PC-9 (cell line): ENCODE results near the gene PSME1. TPM values are rescaled to one million over a fixed set of nuclear protein-coding genes. Genes with fewer than 3 reads are reported as not detected.
A peak's percentile ranks its signal among the peaks of the same experiment; 100 is the strongest.

Experiments
- Bru-seq: library from RNA; stranded (reverse); fragments of 400-500 nt; gene quantifications from one replicate; lab custom pipeline; 2021; lab: Mats Ljungman, UMichigan
- BruChase-seq, 2 experiments: library from RNA; stranded (reverse); fragments of 400-500 nt; gene quantifications; one replicate each; lab custom pipeline; 2021; lab: Mats Ljungman, UMichigan
- BruUV-seq: library from RNA; stranded (reverse); fragments of 400-500 nt; replicated peaks from 2 replicates; lab custom pipeline; 2021; lab: Mats Ljungman, UMichigan
- CTCF ChIA-PET: fragments of 300-600 bp; sonication (Branson Sonifier 250); formaldehyde crosslinking; loops from one replicate; lab custom pipeline; 2022; ENCODE audit warnings: antibody characterized with exemption; lab: Charles Lee
- POLR2A ChIA-PET: fragments of 300-600 bp; sonication (Branson Sonifier 250); formaldehyde crosslinking; loops from one replicate; lab custom pipeline; 2022; ENCODE audit warnings: antibody characterized with exemption; ENCODE audit not compliant: unreplicated experiment; lab: Charles Lee
- DNase-seq, 2 experiments: peaks; one replicate each; pipeline versions ENCODE4 v3.0.0 to v3.0.0-alpha.2; 2015 to 2022; ENCODE audit warnings: mixed read lengths in 1 of 2
- H2AFZ ChIP-seq: fragments of 200-600 bp; sonication (generic); 2 replicates; pipeline ENCODE4 v1.8.1; 2017; ENCODE audit warnings: antibody characterized with exemption
- H3F3A ChIP-seq: fragments of 200-600 bp; sonication (generic); 2 replicates; pipeline ENCODE4 v1.8.1; 2017; ENCODE audit warnings: antibody characterized with exemption, mild to moderate bottlenecking, low read depth; ENCODE audit not compliant: insufficient read depth
- H3K27ac ChIP-seq: fragments of 200-600 bp; sonication (generic); 2 replicates; pipeline ENCODE4 v1.6.1; 2016; ENCODE audit warnings: mixed run types
- H3K27me3 ChIP-seq: fragments of 200-600 bp; sonication (generic); 2 replicates; pipeline ENCODE4 v1.6.1; 2016; ENCODE audit warnings: low read depth, mixed run types; ENCODE audit not compliant: insufficient read depth
- H3K36me3 ChIP-seq: fragments of 200-600 bp; sonication (generic); 2 replicates; pipeline ENCODE4 v1.6.1; 2016; ENCODE audit warnings: low read depth, mixed run types
- H3K4me1 ChIP-seq: fragments of 200-600 bp; sonication (generic); replicated peaks from 2 replicates; pipeline ENCODE4 v1.6.1; 2016; ENCODE audit warnings: mixed run types; ENCODE audit not compliant: insufficient read depth
- H3K4me2 ChIP-seq: fragments of 200-600 bp; sonication (generic); 2 replicates; pipeline ENCODE4 v1.6.1; 2017; ENCODE audit warnings: mixed run types
- H3K4me3 ChIP-seq: fragments of 200-600 bp; sonication (generic); 2 replicates; pipeline ENCODE4 v1.6.1; 2016; ENCODE audit warnings: mixed run types
- H3K79me2 ChIP-seq: fragments of 200-600 bp; sonication (generic); 2 replicates; pipeline ENCODE4 v1.6.1; 2017; ENCODE audit warnings: low read depth, mixed run types
- H3K9me2 ChIP-seq: fragments of 200-600 bp; sonication (generic); 2 replicates; pipeline ENCODE4 v1.8.1; 2017; ENCODE audit warnings: mild to moderate bottlenecking; ENCODE audit not compliant: insufficient read depth
- H3K9me3 ChIP-seq: fragments of 200-600 bp; sonication (generic); 2 replicates; pipeline ENCODE4 v1.8.1; 2016; ENCODE audit warnings: low read depth; ENCODE audit not compliant: insufficient read depth
- H4K20me1 ChIP-seq: fragments of 200-600 bp; sonication (generic); 2 replicates; pipeline ENCODE4 v1.8.1; 2017; ENCODE audit not compliant: insufficient read depth
- EZH2 ChIP-seq: fragments of 200-600 bp; sonication (generic); IDR thresholded peaks from 2 replicates; pipeline ENCODE4 v1.8.0; 2017; ENCODE audit warnings: antibody characterized with exemption, low read depth
- intact Hi-C: fragments of 100-400 bp; cut with micrococcal nuclease; formaldehyde crosslinking; loops from one replicate; pipeline ENCODE4 v1.10.0; 2022; ENCODE audit not compliant: unreplicated experiment
- long read RNA-seq: library from polyadenylated mRNA; stranded (forward); transcript quantifications from one replicate; pipeline ENCODE4 v2.0.0, GENCODE V29; 2022
- total RNA-seq: library from RNA; stranded (reverse); gene quantifications from 2 replicates; pipeline ENCODE4 v1.2.3, GENCODE V29; 2021
- TF ChIP-seq, protein P1 (sequence below): fragments of 200-600 bp; sonication (generic); conservative IDR thresholded peaks from 2 replicates; pipeline ENCODE4 v1.6.1; 2017; ENCODE audit warnings: mixed run types, antibody characterized with exemption, mild to moderate bottlenecking, moderate library complexity

Gene PSME1
- total RNA-seq: 172 and 174 TPM in 2 replicates
- Bru-seq, nascent RNA: percentile 70 among the genes with signal in this experiment
- percentile 82 among the genes with signal in this experiment for BruChase-seq, experiment 1, labeled RNA remaining after a 2-hour chase
- BruChase-seq, experiment 2, labeled RNA remaining after a 6-hour chase: percentile 90 among the genes with signal in this experiment
- long read RNA-seq, transcript PSME1-210 (11 exons, 945 nt): minor isoform, 6 of 2,642 reads
- long read RNA-seq, transcript PSME1-202 (10 exons, 1,136 nt): minor isoform, 5 of 2,642 reads
- long read RNA-seq, transcript PSME1-201 (11 exons, 1,006 nt): major isoform, 204 of 2,642 reads
- long read RNA-seq, partial matches to known transcripts: 2,400 of 2,642 reads
- long read RNA-seq, other reads (novel, unspliced or antisense): 26 of 2,642 reads

DNA sequence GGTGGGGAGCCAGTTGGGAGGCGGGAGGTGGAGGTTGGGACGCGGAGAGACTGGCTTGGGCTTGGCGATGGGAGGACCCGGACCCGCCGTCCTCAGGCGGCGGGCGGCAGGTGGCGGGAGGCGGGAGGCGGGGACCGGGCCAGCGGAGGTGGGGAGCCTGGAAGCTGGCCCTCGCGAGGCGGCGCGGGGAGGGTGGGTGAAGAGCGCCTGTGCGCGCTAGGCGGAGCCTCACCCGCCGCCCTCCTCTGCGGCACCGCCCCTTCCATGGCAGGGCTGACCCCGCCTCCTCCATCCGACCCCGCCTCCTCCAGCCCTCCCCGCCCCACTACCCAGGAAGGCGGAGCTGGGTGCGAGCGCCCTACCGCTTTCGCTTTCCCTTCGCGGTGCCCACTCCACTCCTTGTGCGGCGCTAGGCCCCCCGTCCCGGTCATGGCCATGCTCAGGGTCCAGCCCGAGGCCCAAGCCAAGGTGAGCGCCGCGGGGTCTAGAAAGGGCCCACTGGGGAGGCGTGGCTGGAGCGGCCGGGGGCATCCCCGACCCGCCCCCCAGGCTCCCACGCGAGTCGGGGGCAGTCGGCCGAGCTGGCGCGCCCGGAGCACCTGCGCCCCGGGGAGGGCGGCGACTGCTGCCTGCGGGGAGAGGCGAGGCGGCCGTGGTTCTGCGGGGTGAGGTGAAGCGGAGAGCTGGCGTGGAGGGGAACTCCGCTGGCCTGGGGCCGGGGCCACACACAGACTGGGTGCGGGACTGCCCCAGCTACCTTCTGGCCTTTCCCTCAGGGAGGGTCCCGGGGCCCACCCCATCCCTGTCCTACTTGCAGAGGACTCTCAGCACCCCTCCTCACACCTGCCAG is at the start of gene PSME1:
Gene PSME1 (plus strand): TSS at position 361 of the 850 bp plus-strand sequence. CDS start 69 bp downstream, at position 430.
- Histone ChIP-seq H2AFZ (peak within 1 kb of the TSS; percentile 89), H3K4me1 (peaks cover 20% of the 10 kb centered on the region), H3K4me2 (peak within 1 kb of the TSS; percentile 84), H3K79me2 (peaks cover 21% of the 10 kb centered on the region), H3K36me3 (no peaks in the 10 kb centered on the region), H4K20me1 (no peaks in the 10 kb centered on the region), H3K9me2 (no peaks in the 10 kb centered on the region), H3K9me3 (no peaks in the 10 kb centered on the region), H3K27ac (peak within 1 kb of the TSS; percentile 27; the same call in 1 of the 2 replicates), H3K4me3 (peak within 1 kb of the TSS; percentile 87), H3F3A (peaks cover 7% of the 10 kb centered on the region; the same call in 1 of the 2 replicates), H3K27me3 (no peaks in the 10 kb centered on the region)
- no TSS peak for BruUV-seq
- TF ChIP-seq, protein P1, sequence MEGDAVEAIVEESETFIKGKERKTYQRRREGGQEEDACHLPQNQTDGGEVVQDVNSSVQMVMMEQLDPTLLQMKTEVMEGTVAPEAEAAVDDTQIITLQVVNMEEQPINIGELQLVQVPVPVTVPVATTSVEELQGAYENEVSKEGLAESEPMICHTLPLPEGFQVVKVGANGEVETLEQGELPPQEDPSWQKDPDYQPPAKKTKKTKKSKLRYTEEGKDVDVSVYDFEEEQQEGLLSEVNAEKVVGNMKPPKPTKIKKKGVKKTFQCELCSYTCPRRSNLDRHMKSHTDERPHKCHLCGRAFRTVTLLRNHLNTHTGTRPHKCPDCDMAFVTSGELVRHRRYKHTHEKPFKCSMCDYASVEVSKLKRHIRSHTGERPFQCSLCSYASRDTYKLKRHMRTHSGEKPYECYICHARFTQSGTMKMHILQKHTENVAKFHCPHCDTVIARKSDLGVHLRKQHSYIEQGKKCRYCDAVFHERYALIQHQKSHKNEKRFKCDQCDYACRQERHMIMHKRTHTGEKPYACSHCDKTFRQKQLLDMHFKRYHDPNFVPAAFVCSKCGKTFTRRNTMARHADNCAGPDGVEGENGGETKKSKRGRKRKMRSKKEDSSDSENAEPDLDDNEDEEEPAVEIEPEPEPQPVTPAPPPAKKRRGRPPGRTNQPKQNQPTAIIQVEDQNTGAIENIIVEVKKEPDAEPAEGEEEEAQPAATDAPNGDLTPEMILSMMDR: no peak
- TF ChIP-seq EZH2: no peak
- ChIA-PET POLR2A (interaction anchor here (0.5 to 1.4 kb wide), 5 partner anchors 21 to 107 kb away, joined by 3 to 13 read pairs (median 5); partner anchors contain the start of genes DCAF11, NRL and TINF2), CTCF (interaction anchor here (0.6 to 1.4 kb wide), 3 partner anchors 22 to 78 kb away, joined by 4 to 6 read pairs (median 5); partner anchors contain the start of gene IRF9)
- intact Hi-C loops: no loop called here
- peak; percentile 51 to 91 for DNase-seq

GRCh38 chr14:24087004-24087403 is 49.0 kb upstream of the PSME1 start:
- TF ChIP-seq, protein P1: no peak
- TF ChIP-seq EZH2: no peak
- Histone ChIP-seq H3K79me2 (no peaks in the 10 kb centered on the region), H3K27ac (no peak overlapping the region), H2AFZ (no peak overlapping the region), H3K36me3 (no peaks in the 10 kb centered on the region), H3K4me3 (no peak overlapping the region), H3K4me2 (no peak overlapping the region), H3K27me3 (no peaks in the 10 kb centered on the region), H3K9me2 (no peaks in the 10 kb centered on the region), H3K9me3 (no peaks in the 10 kb centered on the region), H3F3A (no peaks in the 10 kb centered on the region), H4K20me1 (no peaks in the 10 kb centered on the region), H3K4me1 (peaks cover under 1% of the 10 kb centered on the region; the same call in 1 of the 2 replicates)
- intact Hi-C loops: no loop called here
- ChIA-PET POLR2A (no interaction called here), CTCF (no interaction called here)
- DNase-seq: no peak
- BruUV-seq: no TSS peak

- Histone ChIP-seq H3K27me3 (no peaks in the 10 kb centered on the region), H3K9me3 (no peaks in the 10 kb centered on the region), H2AFZ (no peak overlapping the region), H3K79me2 (no peaks in the 10 kb centered on the region), H3K4me2 (no peak overlapping the region), H3F3A (no peaks in the 10 kb centered on the region), H4K20me1 (no peaks in the 10 kb centered on the region), H3K4me3 (no peak overlapping the region), H3K36me3 (no peaks in the 10 kb centered on the region), H3K27ac (no peak overlapping the region), H3K9me2 (0 out of 2 replicates have a peak, but pooled peaks cover under 1% of the 10 kb centered on the region), H3K4me1 (peaks cover 2% of the 10 kb centered on the region; the same call in 1 of the 2 replicates)
- ChIA-PET CTCF (interaction anchor here (0.7 kb wide), 1 partner anchor 36 kb away, joined by 4 read pairs; no protein-coding TSS in a partner anchor), POLR2A (no interaction called here)
- intact Hi-C loops: no loop called here
- DNase-seq: no peak
- TF ChIP-seq, protein P1: no peak
- no peak for TF ChIP-seq EZH2
- no TSS peak for BruUV-seq
Measured at GRCh38 chr14:24088095-24088494, 47.9 kb upstream of the PSME1 start.
